HEK293 (cell line): ENCODE measurements around the gene SH2B3.

Experiments
- ATF2 ChIP-seq: fragments of 450-650 bp; formaldehyde crosslinking; IDR thresholded peaks from 2 replicates; pipeline ENCODE4 v1.5.1; 2016; ENCODE audit warnings: missing biosample characterization, missing genetic modification characterization, low read depth
- GLIS2 ChIP-seq: fragments of 450-650 bp; formaldehyde crosslinking; IDR thresholded peaks from 2 replicates; pipeline ENCODE4 v1.5.1; 2016; ENCODE audit warnings: missing biosample characterization, missing genetic modification characterization
- HOXA7 ChIP-seq: sonication (generic); formaldehyde crosslinking; IDR thresholded peaks from 2 replicates; pipeline ENCODE4 v1.8.1; 2022; ENCODE audit warnings: missing genetic modification reagents, borderline replicate concordance
- RBAK ChIP-seq: fragments of 450-650 bp; formaldehyde crosslinking; IDR thresholded peaks from 2 replicates; pipeline ENCODE4 v1.5.1; 2016; ENCODE audit warnings: missing biosample characterization, missing genetic modification characterization
- SCRT2 ChIP-seq: fragments of 450-650 bp; formaldehyde crosslinking; IDR thresholded peaks from 2 replicates; pipeline ENCODE4 v1.5.1; 2016; ENCODE audit warnings: missing biosample characterization, missing genetic modification characterization
- ZNF112 ChIP-seq: fragments of 450-650 bp; formaldehyde crosslinking; IDR thresholded peaks from 2 replicates; pipeline ENCODE4 v1.5.0; 2017; ENCODE audit warnings: missing biosample characterization, missing genetic modification characterization
- ZNF146 ChIP-seq: fragments of 450-650 bp; formaldehyde crosslinking; IDR thresholded peaks from 2 replicates; pipeline ENCODE4 v1.5.1; 2016; ENCODE audit warnings: missing biosample characterization, missing genetic modification characterization
- ZNF169 ChIP-seq: fragments of 450-650 bp; formaldehyde crosslinking; IDR thresholded peaks from 2 replicates; pipeline ENCODE4 v1.5.1; 2016; ENCODE audit warnings: missing biosample characterization, missing genetic modification characterization
- ZNF184 ChIP-seq: fragments of 450-650 bp; IDR thresholded peaks from 2 replicates; pipeline ENCODE4 v1.5.1; 2018; ENCODE audit warnings: missing biosample characterization, mild to moderate bottlenecking, missing genetic modification characterization
- ZNF221 ChIP-seq: fragments of 450-650 bp; formaldehyde crosslinking; IDR thresholded peaks from 2 replicates; pipeline ENCODE4 v1.5.1; 2017; ENCODE audit warnings: missing biosample characterization, missing genetic modification characterization, borderline replicate concordance
- ZNF24 ChIP-seq: fragments of 450-650 bp; formaldehyde crosslinking; IDR thresholded peaks from 2 replicates; pipeline ENCODE4 v1.5.1; 2016; ENCODE audit warnings: missing biosample characterization, missing genetic modification characterization
- ZNF404 ChIP-seq: fragments of 450-650 bp; formaldehyde crosslinking; IDR thresholded peaks from 2 replicates; pipeline ENCODE4 v1.5.1; 2017; ENCODE audit warnings: missing biosample characterization, missing genetic modification characterization
- ZNF423 ChIP-seq: fragments of 450-650 bp; formaldehyde crosslinking; IDR thresholded peaks from 2 replicates; pipeline ENCODE4 v1.5.1; 2016; ENCODE audit warnings: missing biosample characterization, missing genetic modification characterization
- ZNF48 ChIP-seq: fragments of 450-650 bp; formaldehyde crosslinking; IDR thresholded peaks from 2 replicates; pipeline ENCODE4 v1.5.1; 2016; ENCODE audit warnings: missing biosample characterization, missing genetic modification characterization
- ZNF501 ChIP-seq: fragments of 450-650 bp; formaldehyde crosslinking; IDR thresholded peaks from 2 replicates; pipeline ENCODE4 v1.5.1; 2016; ENCODE audit warnings: missing biosample characterization, missing genetic modification characterization
- ZNF549 ChIP-seq: fragments of 450-650 bp; IDR thresholded peaks from 2 replicates; pipeline ENCODE4 v1.5.1; 2018; ENCODE audit warnings: missing biosample characterization, missing genetic modification characterization, mild to moderate bottlenecking, inconsistent platforms, moderate library complexity
- ZNF561 ChIP-seq: fragments of 450-650 bp; IDR thresholded peaks from 2 replicates; pipeline ENCODE4 v1.5.1; 2018; ENCODE audit warnings: missing biosample characterization, missing genetic modification characterization, borderline replicate concordance
- ZNF692 ChIP-seq: fragments of 450-650 bp; formaldehyde crosslinking; IDR thresholded peaks from 2 replicates; pipeline ENCODE4 v1.5.1; 2016; ENCODE audit warnings: missing biosample characterization, missing genetic modification characterization
- ZNF785 ChIP-seq: fragments of 450-650 bp; formaldehyde crosslinking; IDR thresholded peaks from 2 replicates; pipeline ENCODE4 v1.5.1; 2016; ENCODE audit warnings: missing biosample characterization, missing genetic modification characterization
- ZSCAN16 ChIP-seq: fragments of 450-650 bp; formaldehyde crosslinking; IDR thresholded peaks from 2 replicates; pipeline ENCODE4 v1.5.1; 2016; ENCODE audit warnings: missing biosample characterization, missing genetic modification characterization
- TF ChIP-seq, protein P1 (sequence below): fragments of 450-650 bp; IDR thresholded peaks from 2 replicates; pipeline ENCODE4 v1.5.1; 2018; ENCODE audit warnings: missing biosample characterization, missing genetic modification characterization
- TF ChIP-seq, protein P2 (sequence below): IDR thresholded peaks from 2 replicates; pipeline ENCODE4 v1.6.1; 2011; ENCODE audit warnings: mild to moderate bottlenecking, low read depth, low read length, borderline replicate concordance
- TF ChIP-seq, protein P3 (sequence below): fragments of 450-650 bp; formaldehyde crosslinking; IDR thresholded peaks from 2 replicates; pipeline ENCODE4 v1.5.1; 2016; ENCODE audit warnings: missing biosample characterization, missing genetic modification characterization
- TF ChIP-seq, protein P4 (sequence below): fragments of 450-650 bp; formaldehyde crosslinking; IDR thresholded peaks from 2 replicates; pipeline ENCODE4 v1.5.1; 2017; ENCODE audit warnings: missing biosample characterization, mild to moderate bottlenecking, missing genetic modification characterization, moderate library complexity
- TF ChIP-seq, protein P5 (sequence below): fragments of 450-650 bp; formaldehyde crosslinking; IDR thresholded peaks from 2 replicates; pipeline ENCODE4 v1.5.1; 2016; ENCODE audit warnings: missing biosample characterization, missing genetic modification characterization
- TF ChIP-seq, protein P6 (sequence below): fragments of 450-650 bp; formaldehyde crosslinking; IDR thresholded peaks from 2 replicates; pipeline ENCODE4 v1.5.1; 2016; ENCODE audit warnings: missing biosample characterization, missing genetic modification characterization

The SH2B3 gene

GRCh38 chr12:111396726-111397445 is 8.8 kb upstream of the SH2B3 start (continued):
- TF ChIP-seq, protein P1, sequence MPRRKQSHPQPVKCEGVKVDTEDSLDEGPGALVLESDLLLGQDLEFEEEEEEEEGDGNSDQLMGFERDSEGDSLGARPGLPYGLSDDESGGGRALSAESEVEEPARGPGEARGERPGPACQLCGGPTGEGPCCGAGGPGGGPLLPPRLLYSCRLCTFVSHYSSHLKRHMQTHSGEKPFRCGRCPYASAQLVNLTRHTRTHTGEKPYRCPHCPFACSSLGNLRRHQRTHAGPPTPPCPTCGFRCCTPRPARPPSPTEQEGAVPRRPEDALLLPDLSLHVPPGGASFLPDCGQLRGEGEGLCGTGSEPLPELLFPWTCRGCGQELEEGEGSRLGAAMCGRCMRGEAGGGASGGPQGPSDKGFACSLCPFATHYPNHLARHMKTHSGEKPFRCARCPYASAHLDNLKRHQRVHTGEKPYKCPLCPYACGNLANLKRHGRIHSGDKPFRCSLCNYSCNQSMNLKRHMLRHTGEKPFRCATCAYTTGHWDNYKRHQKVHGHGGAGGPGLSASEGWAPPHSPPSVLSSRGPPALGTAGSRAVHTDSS (tag by site-specific recombination): no peak
- TF ChIP-seq, protein P2, sequence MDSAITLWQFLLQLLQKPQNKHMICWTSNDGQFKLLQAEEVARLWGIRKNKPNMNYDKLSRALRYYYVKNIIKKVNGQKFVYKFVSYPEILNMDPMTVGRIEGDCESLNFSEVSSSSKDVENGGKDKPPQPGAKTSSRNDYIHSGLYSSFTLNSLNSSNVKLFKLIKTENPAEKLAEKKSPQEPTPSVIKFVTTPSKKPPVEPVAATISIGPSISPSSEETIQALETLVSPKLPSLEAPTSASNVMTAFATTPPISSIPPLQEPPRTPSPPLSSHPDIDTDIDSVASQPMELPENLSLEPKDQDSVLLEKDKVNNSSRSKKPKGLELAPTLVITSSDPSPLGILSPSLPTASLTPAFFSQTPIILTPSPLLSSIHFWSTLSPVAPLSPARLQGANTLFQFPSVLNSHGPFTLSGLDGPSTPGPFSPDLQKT: no peak
- TF ChIP-seq ZNF146 (no peak), GLIS2 (tag by site-specific recombination) (peak; percentile 89), ZNF404 (tag by site-specific recombination) (no peak), ZSCAN16 (tag by site-specific recombination) (no peak), ZNF549 (no peak), ZNF692 (tag by site-specific recombination) (peak; percentile 48; the same call in 1 of the 2 replicates), ZNF423 (no peak), ATF2 (no peak), ZNF48 (tag by site-specific recombination) (no peak), SCRT2 (no peak), ZNF221 (no peak), ZNF184 (0 out of 2 replicates have a peak, but pooled peaks have one; percentile 42), HOXA7 (no peak), ZNF24 (no peak), ZNF169 (tag by site-specific recombination) (no peak), RBAK (tag by site-specific recombination) (no peak), ZNF501 (tag by site-specific recombination) (peak; percentile 79; the same call in 1 of the 2 replicates), ZNF561 (tag by site-specific recombination) (peak; percentile 73; the same call in 1 of the 2 replicates), ZNF112 (tag by site-specific recombination) (no peak), ZNF785 (peak; percentile 97)
- TF ChIP-seq, protein P3, sequence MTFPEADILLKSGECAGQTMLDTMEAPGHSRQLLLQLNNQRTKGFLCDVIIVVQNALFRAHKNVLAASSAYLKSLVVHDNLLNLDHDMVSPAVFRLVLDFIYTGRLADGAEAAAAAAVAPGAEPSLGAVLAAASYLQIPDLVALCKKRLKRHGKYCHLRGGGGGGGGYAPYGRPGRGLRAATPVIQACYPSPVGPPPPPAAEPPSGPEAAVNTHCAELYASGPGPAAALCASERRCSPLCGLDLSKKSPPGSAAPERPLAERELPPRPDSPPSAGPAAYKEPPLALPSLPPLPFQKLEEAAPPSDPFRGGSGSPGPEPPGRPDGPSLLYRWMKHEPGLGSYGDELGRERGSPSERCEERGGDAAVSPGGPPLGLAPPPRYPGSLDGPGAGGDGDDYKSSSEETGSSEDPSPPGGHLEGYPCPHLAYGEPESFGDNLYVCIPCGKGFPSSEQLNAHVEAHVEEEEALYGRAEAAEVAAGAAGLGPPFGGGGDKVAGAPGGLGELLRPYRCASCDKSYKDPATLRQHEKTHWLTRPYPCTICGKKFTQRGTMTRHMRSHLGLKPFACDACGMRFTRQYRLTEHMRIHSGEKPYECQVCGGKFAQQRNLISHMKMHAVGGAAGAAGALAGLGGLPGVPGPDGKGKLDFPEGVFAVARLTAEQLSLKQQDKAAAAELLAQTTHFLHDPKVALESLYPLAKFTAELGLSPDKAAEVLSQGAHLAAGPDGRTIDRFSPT (tag by site-specific recombination): peak; percentile 98
- TF ChIP-seq, protein P4, sequence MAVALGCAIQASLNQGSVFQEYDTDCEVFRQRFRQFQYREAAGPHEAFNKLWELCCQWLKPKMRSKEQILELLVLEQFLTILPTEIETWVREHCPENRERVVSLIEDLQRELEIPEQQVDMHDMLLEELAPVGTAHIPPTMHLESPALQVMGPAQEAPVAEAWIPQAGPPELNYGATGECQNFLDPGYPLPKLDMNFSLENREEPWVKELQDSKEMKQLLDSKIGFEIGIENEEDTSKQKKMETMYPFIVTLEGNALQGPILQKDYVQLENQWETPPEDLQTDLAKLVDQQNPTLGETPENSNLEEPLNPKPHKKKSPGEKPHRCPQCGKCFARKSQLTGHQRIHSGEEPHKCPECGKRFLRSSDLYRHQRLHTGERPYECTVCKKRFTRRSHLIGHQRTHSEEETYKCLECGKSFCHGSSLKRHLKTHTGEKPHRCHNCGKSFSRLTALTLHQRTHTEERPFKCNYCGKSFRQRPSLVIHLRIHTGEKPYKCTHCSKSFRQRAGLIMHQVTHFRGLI: no peak
- TF ChIP-seq, protein P5, sequence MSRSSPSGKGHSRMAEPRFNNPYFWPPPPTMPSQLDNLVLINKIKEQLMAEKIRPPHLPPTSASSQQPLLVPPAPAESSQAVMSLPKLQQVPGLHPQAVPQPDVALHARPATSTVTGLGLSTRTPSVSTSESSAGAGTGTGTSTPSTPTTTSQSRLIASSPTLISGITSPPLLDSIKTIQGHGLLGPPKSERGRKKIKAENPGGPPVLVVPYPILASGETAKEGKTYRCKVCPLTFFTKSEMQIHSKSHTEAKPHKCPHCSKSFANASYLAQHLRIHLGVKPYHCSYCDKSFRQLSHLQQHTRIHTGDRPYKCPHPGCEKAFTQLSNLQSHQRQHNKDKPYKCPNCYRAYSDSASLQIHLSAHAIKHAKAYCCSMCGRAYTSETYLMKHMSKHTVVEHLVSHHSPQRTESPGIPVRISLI: no peak
- TF ChIP-seq, protein P6, sequence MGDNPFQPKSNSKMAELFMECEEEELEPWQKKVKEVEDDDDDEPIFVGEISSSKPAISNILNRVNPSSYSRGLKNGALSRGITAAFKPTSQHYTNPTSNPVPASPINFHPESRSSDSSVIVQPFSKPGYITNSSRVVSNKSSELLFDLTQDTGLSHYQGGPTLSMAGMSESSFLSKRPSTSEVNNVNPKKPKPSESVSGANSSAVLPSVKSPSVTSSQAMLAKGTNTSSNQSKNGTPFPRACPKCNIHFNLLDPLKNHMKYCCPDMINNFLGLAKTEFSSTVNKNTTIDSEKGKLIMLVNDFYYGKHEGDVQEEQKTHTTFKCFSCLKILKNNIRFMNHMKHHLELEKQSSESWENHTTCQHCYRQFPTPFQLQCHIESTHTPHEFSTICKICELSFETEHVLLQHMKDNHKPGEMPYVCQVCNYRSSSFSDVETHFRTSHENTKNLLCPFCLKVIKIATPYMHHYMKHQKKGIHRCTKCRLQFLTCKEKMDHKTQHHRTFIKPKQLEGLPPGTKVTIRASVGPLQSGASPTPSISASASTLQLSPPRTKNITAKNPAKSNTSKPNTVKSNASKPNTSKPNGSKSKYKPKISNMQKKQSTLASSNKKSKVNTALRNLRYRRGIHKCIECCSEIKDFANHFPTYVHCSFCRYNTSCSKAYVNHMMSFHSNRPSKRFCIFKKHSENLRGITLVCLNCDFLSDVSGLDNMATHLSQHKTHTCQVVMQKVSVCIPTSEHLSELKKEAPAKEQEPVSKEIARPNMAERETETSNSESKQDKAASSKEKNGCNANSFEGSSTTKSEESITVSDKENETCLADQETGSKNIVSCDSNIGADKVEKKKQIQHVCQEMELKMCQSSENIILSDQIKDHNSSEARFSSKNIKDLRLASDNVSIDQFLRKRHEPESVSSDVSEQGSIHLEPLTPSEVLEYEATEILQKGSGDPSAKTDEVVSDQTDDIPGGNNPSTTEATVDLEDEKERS: peak; percentile 73
